Brain pericyte (primary cell): ENCODE measurements around the gene HSD17B3.
"Not testable (repeated sequence)": the region's sequence is repeated elsewhere in the genome, so short reads cannot be mapped to it uniquely, and the experiment has no call there.

Source experiments
- DNase-seq: peaks from one replicate; pipeline ENCODE4 v3.0.0-alpha.2; 2012; ENCODE audit warnings: low read depth, low spot score

Gene HSD17B3

GRCh38 chr9:96236337-96236736, 65.6 kb downstream of the HSD17B3 start:
- DNase-seq: not testable (repeated sequence)

- DNase-seq: peak; percentile 27
These were observed 69.3 kb downstream of the HSD17B3 start for GRCh38 chr9:96232539-96233241.

GRCh38 chr9:96232164-96232538, 69.8 kb downstream of the HSD17B3 start:
- DNase-seq: no peak

GRCh38 chr9:96230002-96230401, 72.0 kb downstream of the HSD17B3 start:
- no peak for DNase-seq

- no peak for DNase-seq
These were observed 79.8 kb downstream of the HSD17B3 start for GRCh38 chr9:96222132-96222531.

- no peak for DNase-seq
These were observed 82.1 kb downstream of the HSD17B3 start for GRCh38 chr9:96219900-96220257.

GRCh38 chr9:96219026-96219899, 82.7 kb downstream of the HSD17B3 start:
- no peak for DNase-seq

GRCh38 chr9:96217754-96218693, 84.0 kb downstream of the HSD17B3 start:
- peak; percentile 38 for DNase-seq

- DNase-seq: no peak
These were observed 84.7 kb downstream of the HSD17B3 start for GRCh38 chr9:96217294-96217707.

GRCh38 chr9:96216583-96216982, 85.4 kb downstream of the HSD17B3 start:
- DNase-seq: no peak

- DNase-seq: no peak
These were observed 86.1 kb downstream of the HSD17B3 start for GRCh38 chr9:96215841-96216240.

GRCh38 chr9:96214635-96215034, 87.3 kb downstream of the HSD17B3 start:
- DNase-seq: no peak

- no peak for DNase-seq
These were observed 92.3 kb downstream of the HSD17B3 start for GRCh38 chr9:96209407-96210271.

GRCh38 chr9:96206156-96206751, 95.7 kb downstream of the HSD17B3 start:
- DNase-seq: no peak

GRCh38 chr9:96204853-96205252, 97.1 kb downstream of the HSD17B3 start:
- no peak for DNase-seq

GRCh38 chr9:96203867-96204501, 98.0 kb downstream of the HSD17B3 start:
- DNase-seq: no peak

GRCh38 chr9:96202971-96203780, 98.8 kb downstream of the HSD17B3 start:
- DNase-seq: no peak

- no peak for DNase-seq
These were observed 100.8 kb downstream of the HSD17B3 start for GRCh38 chr9:96201140-96201539.

GRCh38 chr9:96199006-96199405, 103.0 kb downstream of the HSD17B3 start:
- no peak for DNase-seq
